Tibial artery (tissue), 4 donors: ENCODE results near the gene MYBPC3.

Source experiments
- DNase-seq, 2 donors: peaks; one replicate each; pipeline ENCODE4 v3.0.0-alpha.2; 2019
- H3K27ac ChIP-seq, 2 donors: fragments of 200-600 bp; sonication (generic) in 1 of 2; 1 replicate in 1 of 2; 2 replicates in 1 of 2; pipeline ENCODE4 v1.5.1; 2018 to 2019; ENCODE audit warnings: mild to moderate bottlenecking in 1 of 2
- H3K27me3 ChIP-seq, 2 donors: fragments of 200-600 bp; sonication (generic) in 1 of 2; one replicate each; pipeline versions ENCODE4 v1.5.1 to v1.6.0; 2016 to 2019
- H3K36me3 ChIP-seq, 3 donors: fragments of 200-600 bp; sonication (generic) in 2 of 3; one replicate each; pipeline ENCODE4 v1.5.1; 2016 to 2019; ENCODE audit warnings: mild to moderate bottlenecking in 2 of 3
- H3K4me1 ChIP-seq, 4 donors: fragments of 200-600 bp; sonication (generic) in 2 of 4; 1 replicate in 3 of 4; 2 replicates in 1 of 4; pipeline ENCODE4 v1.5.1; 2016 to 2019
- H3K4me3 ChIP-seq, 2 donors: fragments of 200-600 bp; sonication (generic) in 1 of 2; 1 replicate in 1 of 2; 2 replicates in 1 of 2; pipeline ENCODE4 v1.5.1; 2018 to 2019; ENCODE audit warnings: mild to moderate bottlenecking in 2 of 2
- H3K9me3 ChIP-seq, 3 donors: fragments of 200-600 bp; sonication (generic) in 1 of 3; one replicate each; pipeline ENCODE4 v1.5.1; 2016 to 2019
- intact Hi-C: fragments of 100-400 bp; cut with DNase I; formaldehyde crosslinking; loops from one replicate; pipeline ENCODE4 v1.15.0; 2023; ENCODE audit warnings: low total_unique reads
- TF ChIP-seq, protein P1 (sequence below), 2 experiments: fragments of 200-600 bp in 1 of 2; fragments of 450-650 bp in 1 of 2; IDR thresholded peaks; one replicate each; pipeline ENCODE4 v1.5.1; 2017 to 2019; ENCODE audit warnings: antibody characterized with exemption in 2 of 2, mild to moderate bottlenecking in 1 of 2, moderate library complexity in 1 of 2

Gene MYBPC3

DNA sequence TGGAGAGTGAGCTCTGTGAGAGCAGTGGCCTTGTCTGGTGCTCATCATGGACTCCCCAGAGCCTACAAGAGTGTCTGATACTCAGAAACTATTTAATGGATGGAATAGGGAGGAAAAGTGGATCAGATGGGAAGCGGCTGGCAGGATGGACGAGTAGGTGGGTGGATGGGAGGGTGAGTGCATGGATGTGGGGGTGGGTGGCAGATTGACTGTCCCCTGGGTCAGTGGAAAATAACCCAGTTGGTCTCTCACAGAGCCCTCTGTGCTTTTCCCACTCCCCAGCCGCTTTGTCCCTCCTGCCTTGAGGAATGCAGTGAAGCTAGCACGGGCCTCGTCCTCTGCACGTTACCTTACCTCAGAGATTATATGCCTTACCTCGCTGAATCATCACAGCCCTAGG is 19.9 kb upstream of the MYBPC3 start:
- Histone ChIP-seq H3K27ac (no peak overlapping the region), H3K27me3 (no peaks in the 10 kb centered on the region), H3K4me3 (no peak overlapping the region), H3K4me1 (no peaks in the 10 kb centered on the region), H3K9me3 (no peaks in the 10 kb centered on the region), H3K36me3 (no peaks in the 10 kb centered on the region)
- TF ChIP-seq, protein P1, sequence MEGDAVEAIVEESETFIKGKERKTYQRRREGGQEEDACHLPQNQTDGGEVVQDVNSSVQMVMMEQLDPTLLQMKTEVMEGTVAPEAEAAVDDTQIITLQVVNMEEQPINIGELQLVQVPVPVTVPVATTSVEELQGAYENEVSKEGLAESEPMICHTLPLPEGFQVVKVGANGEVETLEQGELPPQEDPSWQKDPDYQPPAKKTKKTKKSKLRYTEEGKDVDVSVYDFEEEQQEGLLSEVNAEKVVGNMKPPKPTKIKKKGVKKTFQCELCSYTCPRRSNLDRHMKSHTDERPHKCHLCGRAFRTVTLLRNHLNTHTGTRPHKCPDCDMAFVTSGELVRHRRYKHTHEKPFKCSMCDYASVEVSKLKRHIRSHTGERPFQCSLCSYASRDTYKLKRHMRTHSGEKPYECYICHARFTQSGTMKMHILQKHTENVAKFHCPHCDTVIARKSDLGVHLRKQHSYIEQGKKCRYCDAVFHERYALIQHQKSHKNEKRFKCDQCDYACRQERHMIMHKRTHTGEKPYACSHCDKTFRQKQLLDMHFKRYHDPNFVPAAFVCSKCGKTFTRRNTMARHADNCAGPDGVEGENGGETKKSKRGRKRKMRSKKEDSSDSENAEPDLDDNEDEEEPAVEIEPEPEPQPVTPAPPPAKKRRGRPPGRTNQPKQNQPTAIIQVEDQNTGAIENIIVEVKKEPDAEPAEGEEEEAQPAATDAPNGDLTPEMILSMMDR (IDR thresholded peaks at IDR 0.05), result no peak
- no peak for DNase-seq
- intact Hi-C loops, result loop anchor here (10.0 kb wide), 1 partner anchor 482 kb away; no protein-coding TSS in a partner anchor

DNA sequence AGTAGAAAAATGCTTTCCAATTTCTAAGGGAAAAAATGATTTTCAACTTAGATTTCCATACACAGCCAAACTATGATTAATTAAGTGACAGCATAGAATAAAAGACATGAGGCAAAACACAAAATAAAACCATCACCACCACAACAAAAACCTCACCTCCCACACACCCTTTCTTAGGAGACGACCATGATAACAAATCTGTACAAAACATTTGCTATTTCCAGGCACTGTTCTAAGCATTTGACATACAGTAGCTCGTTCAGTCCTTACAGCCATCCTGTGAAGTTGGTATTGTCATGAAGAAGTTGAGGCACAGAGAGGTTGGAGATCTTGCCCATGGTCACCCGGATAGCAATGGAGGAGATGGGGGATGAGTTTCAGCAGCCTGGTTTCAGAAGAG is 17.2 kb upstream of the MYBPC3 start:
- TF ChIP-seq, protein P1 (IDR thresholded peaks at IDR 0.05), result no peak
- H3K36me3 ChIP-seq, result no peaks in the 10 kb centered on the region
- no peaks in the 10 kb centered on the region for H3K4me1 ChIP-seq
- no peaks in the 10 kb centered on the region for H3K9me3 ChIP-seq
- no peak for DNase-seq
- peaks cover 0 to 6% of the 10 kb centered on the region in 2 donors for H3K27me3 ChIP-seq
- H3K4me3 ChIP-seq, result no peak overlapping the region
- intact Hi-C loops, result loop anchor here (10.0 kb wide), 1 partner anchor 485 kb away; no protein-coding TSS in a partner anchor
- no peak overlapping the region for H3K27ac ChIP-seq

DNA sequence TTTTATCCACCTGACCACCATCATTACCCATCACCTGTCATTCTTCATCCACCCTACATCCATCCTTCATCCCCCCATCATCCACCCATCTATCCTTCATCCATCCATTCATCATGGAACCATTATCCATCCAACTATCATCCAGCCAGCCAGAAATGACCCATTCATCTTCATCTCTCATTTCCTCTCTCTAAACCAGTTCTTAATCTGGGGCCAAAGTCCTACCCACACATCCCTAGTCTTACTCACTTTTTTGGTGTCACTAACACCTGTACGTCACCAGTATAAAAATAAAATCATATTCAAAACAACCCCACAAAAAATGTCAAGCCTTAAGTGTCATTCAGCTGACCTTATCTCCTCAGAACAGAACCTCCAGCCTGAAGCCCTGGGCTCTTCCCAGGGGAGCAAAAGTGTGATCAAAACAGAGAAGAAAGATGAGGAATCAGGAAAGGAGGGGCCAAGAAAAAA is 13.6 kb upstream of the MYBPC3 start:
- Histone ChIP-seq H3K36me3 (no peaks in the 10 kb centered on the region), H3K27ac (no peak overlapping the region), H3K4me1 (no peaks in the 10 kb centered on the region), H3K9me3 (no peaks in the 10 kb centered on the region), H3K27me3 (peaks cover 0 to 11% of the 10 kb centered on the region in 2 donors), H3K4me3 (no peak overlapping the region)
- DNase-seq, result no peak
- intact Hi-C loops, result no loop called here
- TF ChIP-seq, protein P1 (IDR thresholded peaks at IDR 0.05), result no peak

DNA sequence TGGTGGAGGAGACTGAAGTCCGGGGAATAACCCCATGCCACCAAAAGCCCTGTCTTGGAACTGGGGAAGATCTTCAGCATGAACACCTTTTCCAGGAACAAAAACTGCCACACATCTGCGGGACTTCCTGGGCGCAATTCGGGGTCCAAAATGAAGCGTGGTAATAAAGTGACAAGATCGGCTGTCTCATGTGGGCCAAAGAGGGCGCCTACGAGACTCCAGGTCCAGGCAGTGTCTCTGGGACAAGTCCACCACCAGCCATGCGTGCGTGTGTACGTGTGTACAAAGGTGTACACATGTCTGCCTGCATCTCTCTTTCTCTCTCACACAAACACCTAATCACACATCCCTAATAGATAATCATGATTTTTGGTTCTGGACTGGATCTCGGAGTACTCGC is 8.9 kb upstream of the MYBPC3 start:
- TF ChIP-seq, protein P1 (IDR thresholded peaks at IDR 0.05), result no peak

DNA sequence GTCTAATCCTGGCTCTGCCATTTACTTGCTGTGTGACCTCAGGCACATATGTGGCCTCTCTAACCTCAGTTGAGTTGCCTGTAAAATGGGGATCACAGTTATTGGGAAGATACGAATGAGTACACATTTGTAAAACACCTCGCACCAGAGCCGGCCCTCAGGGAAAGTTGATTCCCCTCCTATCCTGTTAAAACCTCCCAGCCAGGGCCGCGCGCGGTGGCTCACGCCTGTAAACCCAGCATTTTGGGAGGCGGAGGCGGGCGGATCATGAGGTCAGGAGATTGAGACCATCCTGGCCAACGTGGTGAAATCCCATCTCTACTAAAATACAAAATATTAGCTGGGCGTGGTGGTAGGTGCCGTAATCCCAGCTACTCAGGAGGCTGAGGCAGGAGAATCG is 7.8 kb upstream of the MYBPC3 start:
- H3K4me1 ChIP-seq, result peaks cover 0 to 3% (median under 1%) of the 10 kb centered on the region in 4 donors
- no peaks in the 10 kb centered on the region for H3K9me3 ChIP-seq
- DNase-seq, result no peak
- peaks cover 0 to 10% of the 10 kb centered on the region in 2 donors for H3K27me3 ChIP-seq
- H3K36me3 ChIP-seq, result no peaks in the 10 kb centered on the region
- no peak overlapping the region for H3K4me3 ChIP-seq
- intact Hi-C loops, result no loop called here
- H3K27ac ChIP-seq, result no peak overlapping the region
- TF ChIP-seq, protein P1 (IDR thresholded peaks at IDR 0.05), result no peak

More for the DNA sequence above, 8.9 kb upstream of the MYBPC3 start:
- DNase-seq, result no peak
- H3K27ac ChIP-seq, result no peak overlapping the region
- no peaks in the 10 kb centered on the region for H3K4me1 ChIP-seq
- H3K4me3 ChIP-seq, result no peak overlapping the region
- no peaks in the 10 kb centered on the region for H3K9me3 ChIP-seq
- intact Hi-C loops, result no loop called here
- H3K36me3 ChIP-seq, result no peaks in the 10 kb centered on the region
- H3K27me3 ChIP-seq, result peaks cover 0 to 11% of the 10 kb centered on the region in 2 donors

DNA sequence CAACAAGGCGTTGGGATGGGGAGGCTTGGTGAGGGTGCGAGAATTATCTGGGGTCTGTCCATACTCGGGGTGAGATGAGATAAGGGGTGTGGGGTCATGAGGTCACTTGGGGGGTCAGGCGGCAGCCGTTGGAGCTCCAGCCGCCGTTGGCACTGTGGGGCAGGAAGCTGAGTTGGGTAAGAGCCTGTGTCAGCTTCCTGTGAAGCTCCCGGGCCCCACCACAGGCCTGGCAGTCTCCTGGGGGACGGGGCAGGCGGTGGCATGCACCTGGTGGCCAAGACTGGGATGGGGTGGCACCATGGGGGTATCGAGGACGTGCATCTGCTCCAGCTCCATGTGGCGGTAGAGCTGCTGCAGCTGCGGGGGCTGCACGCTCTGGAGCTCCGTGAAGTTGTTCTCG is 7.1 kb upstream of the MYBPC3 start:
- no peak for DNase-seq
- intact Hi-C loops, result loop anchor here (10.0 kb wide), 1 partner anchor 465 kb away; no protein-coding TSS in a partner anchor
- no peak overlapping the region for H3K4me3 ChIP-seq
- peaks cover 0 to 4% of the 10 kb centered on the region in 2 donors for H3K27me3 ChIP-seq
- TF ChIP-seq, protein P1 (IDR thresholded peaks at IDR 0.05), result no peak
- no peaks in the 10 kb centered on the region for H3K36me3 ChIP-seq
- no peaks in the 10 kb centered on the region for H3K9me3 ChIP-seq
- H3K27ac ChIP-seq, result no peak overlapping the region
- H3K4me1 ChIP-seq, result peaks cover 0 to 10% (median 4%) of the 10 kb centered on the region in 4 donors
